ENCODE results near the gene SLC16A7. TPM values are rescaled to one million over a fixed set of nuclear protein-coding genes. Genes with fewer than 3 reads are reported as not detected.

The SLC16A7 gene
- total RNA-seq, 1 donor from 2014 or later = 3.5 TPM

GRCh38 chr12:59651229-59651920 is 55.5 kb downstream of the SLC16A7 start:
- no peaks in the 10 kb centered on the region for H3K36me3 ChIP-seq (ENCODE audit: control insufficient read depth, insufficient read depth, low read length)
- H3K27me3 ChIP-seq (ENCODE audit: control insufficient read depth, insufficient read depth, low read length) = no peaks in the 10 kb centered on the region
- no peak overlapping the region for H3K4me3 ChIP-seq (ENCODE audit: low read depth, low read length)
- TF ChIP-seq, protein P1, sequence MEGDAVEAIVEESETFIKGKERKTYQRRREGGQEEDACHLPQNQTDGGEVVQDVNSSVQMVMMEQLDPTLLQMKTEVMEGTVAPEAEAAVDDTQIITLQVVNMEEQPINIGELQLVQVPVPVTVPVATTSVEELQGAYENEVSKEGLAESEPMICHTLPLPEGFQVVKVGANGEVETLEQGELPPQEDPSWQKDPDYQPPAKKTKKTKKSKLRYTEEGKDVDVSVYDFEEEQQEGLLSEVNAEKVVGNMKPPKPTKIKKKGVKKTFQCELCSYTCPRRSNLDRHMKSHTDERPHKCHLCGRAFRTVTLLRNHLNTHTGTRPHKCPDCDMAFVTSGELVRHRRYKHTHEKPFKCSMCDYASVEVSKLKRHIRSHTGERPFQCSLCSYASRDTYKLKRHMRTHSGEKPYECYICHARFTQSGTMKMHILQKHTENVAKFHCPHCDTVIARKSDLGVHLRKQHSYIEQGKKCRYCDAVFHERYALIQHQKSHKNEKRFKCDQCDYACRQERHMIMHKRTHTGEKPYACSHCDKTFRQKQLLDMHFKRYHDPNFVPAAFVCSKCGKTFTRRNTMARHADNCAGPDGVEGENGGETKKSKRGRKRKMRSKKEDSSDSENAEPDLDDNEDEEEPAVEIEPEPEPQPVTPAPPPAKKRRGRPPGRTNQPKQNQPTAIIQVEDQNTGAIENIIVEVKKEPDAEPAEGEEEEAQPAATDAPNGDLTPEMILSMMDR (IDR thresholded peaks at IDR 0.05; ENCODE audit: insufficient read depth, low read length, poor library complexity, severe bottlenecking) = no peak
- peak; percentile 51 for DNase-seq (ENCODE audit: low read depth)

GRCh38 chr12:59652130-59652529 is 56.3 kb downstream of the SLC16A7 start:
- H3K36me3 ChIP-seq (ENCODE audit: control insufficient read depth, insufficient read depth, low read length) = no peaks in the 10 kb centered on the region
- DNase-seq (ENCODE audit: low read depth) = no peak
- no peaks in the 10 kb centered on the region for H3K27me3 ChIP-seq (ENCODE audit: control insufficient read depth, insufficient read depth, low read length)
- TF ChIP-seq, protein P1 (IDR thresholded peaks at IDR 0.05; ENCODE audit: insufficient read depth, low read length, poor library complexity, severe bottlenecking) = no peak
- no peak overlapping the region for H3K4me3 ChIP-seq (ENCODE audit: low read depth, low read length)

GRCh38 chr12:59654061-59654460 is 58.2 kb downstream of the SLC16A7 start:
- no peak overlapping the region for H3K4me3 ChIP-seq (ENCODE audit: low read depth, low read length)
- H3K27me3 ChIP-seq (ENCODE audit: control insufficient read depth, insufficient read depth, low read length) = no peaks in the 10 kb centered on the region
- no peaks in the 10 kb centered on the region for H3K36me3 ChIP-seq (ENCODE audit: control insufficient read depth, insufficient read depth, low read length)
- TF ChIP-seq, protein P1 (IDR thresholded peaks at IDR 0.05; ENCODE audit: insufficient read depth, low read length, poor library complexity, severe bottlenecking) = no peak
- DNase-seq (ENCODE audit: low read depth) = no peak

- TF ChIP-seq, protein P1 (IDR thresholded peaks at IDR 0.05; ENCODE audit: insufficient read depth, low read length, poor library complexity, severe bottlenecking) = no peak
- H3K27me3 ChIP-seq (ENCODE audit: control insufficient read depth, insufficient read depth, low read length) = no peaks in the 10 kb centered on the region
- DNase-seq (ENCODE audit: low read depth) = peak; percentile 9
- no peak overlapping the region for H3K4me3 ChIP-seq (ENCODE audit: low read depth, low read length)
- H3K36me3 ChIP-seq (ENCODE audit: control insufficient read depth, insufficient read depth, low read length) = no peaks in the 10 kb centered on the region
These were observed 61.4 kb downstream of the SLC16A7 start for GRCh38 chr12:59657266-59657665.

GRCh38 chr12:59657711-59658110 is 61.9 kb downstream of the SLC16A7 start:
- no peaks in the 10 kb centered on the region for H3K27me3 ChIP-seq (ENCODE audit: control insufficient read depth, insufficient read depth, low read length)
- H3K4me3 ChIP-seq (ENCODE audit: low read depth, low read length) = no peak overlapping the region
- DNase-seq (ENCODE audit: low read depth) = no peak
- TF ChIP-seq, protein P1 (IDR thresholded peaks at IDR 0.05; ENCODE audit: insufficient read depth, low read length, poor library complexity, severe bottlenecking) = no peak
- no peaks in the 10 kb centered on the region for H3K36me3 ChIP-seq (ENCODE audit: control insufficient read depth, insufficient read depth, low read length)

- DNase-seq (ENCODE audit: low read depth) = no peak
- Histone ChIP-seq H3K4me3 (ENCODE audit: low read depth, low read length) (no peak overlapping the region), H3K27me3 (ENCODE audit: control insufficient read depth, insufficient read depth, low read length) (no peaks in the 10 kb centered on the region), H3K36me3 (ENCODE audit: control insufficient read depth, insufficient read depth, low read length) (no peaks in the 10 kb centered on the region)
- TF ChIP-seq, protein P1 (IDR thresholded peaks at IDR 0.05; ENCODE audit: insufficient read depth, low read length, poor library complexity, severe bottlenecking) = no peak
These were observed 64.3 kb downstream of the SLC16A7 start for GRCh38 chr12:59660148-59660547.
